Heart right ventricle (tissue), 16 donors: ENCODE data around the gene SEC23B. TPM values are rescaled to one million over a fixed set of nuclear protein-coding genes. Genes with fewer than 3 reads are reported as not detected.

Source experiments
- ATAC-seq, 8 donors: fragments of 200-7000 bp; cut with Tn5 transposase; one replicate each; pipeline ENCODE4 v1.9.1; 2020; ENCODE audit warnings: mild to moderate bottlenecking in 8 of 8, moderate library complexity in 8 of 8, moderate number of reproducible peaks in 1 of 8
- DNase-seq, 2 donors: peaks; one replicate each; pipeline ENCODE4 v3.0.0-alpha.2; 2020
- H3K27ac ChIP-seq, 10 donors: fragments of 200-600 bp; sonication (generic) in 2 of 10; one replicate each; pipeline versions ENCODE4 v1.5.0 to v1.8.0; 2020 to 2022; ENCODE audit warnings: mild to moderate bottlenecking in 3 of 10
- H3K27me3 ChIP-seq, 7 donors: fragments of 200-600 bp; one replicate each; pipeline ENCODE4 v1.8.0; 2021 to 2022; ENCODE audit warnings: mild to moderate bottlenecking in 2 of 7
- H3K36me3 ChIP-seq, 9 donors: fragments of 200-600 bp; sonication (generic) in 1 of 9; one replicate each; pipeline versions ENCODE4 v1.5.0 to v1.8.0; 2020 to 2022; ENCODE audit warnings: mild to moderate bottlenecking in 2 of 9
- H3K4me1 ChIP-seq, 9 donors: fragments of 200-600 bp; sonication (generic) in 1 of 9; one replicate each; pipeline versions ENCODE4 v1.5.0 to v1.8.0; 2020 to 2022; ENCODE audit warnings: mild to moderate bottlenecking in 4 of 9
- H3K4me3 ChIP-seq, 10 donors: fragments of 200-600 bp; sonication (generic) in 2 of 10; one replicate each; pipeline versions ENCODE4 v1.5.0 to v1.8.0; 2020 to 2022; ENCODE audit warnings: mild to moderate bottlenecking in 7 of 10, moderate library complexity in 2 of 10
- H3K9me3 ChIP-seq, 11 donors: fragments of 200-600 bp in 10 of 11; sonication (generic) in 2 of 11; one replicate each; pipeline versions ENCODE4 v1.5.0 to v1.8.0; 2013 to 2022; ENCODE audit warnings: mild to moderate bottlenecking in 2 of 11, control low read depth in 1 of 11, moderate library complexity in 1 of 11
- WGBS, 2 donors: extraction: QIAGEN DNeasy Blood & Tissue Kit; methylation state at CpG; one replicate each; pipeline ENCODE4 v1.1.7; 2013; ENCODE audit warnings: inconsistent platforms in 1 of 2; 5-methylcytosine and 5-hydroxymethylcytosine counted together
- intact Hi-C, 10 donors: fragments of 100-400 bp; cut with DNase I; formaldehyde crosslinking; loops; one replicate each; pipeline versions ENCODE4 v1.11.1 to v1.14.2; 2022
- polyA plus RNA-seq, 2 donors: library from polyadenylated mRNA; stranded (reverse); fragments of 200-250 nt; gene quantifications; one replicate each; pipeline ENCODE4 v1.2.3, GENCODE V29; 2013
- total RNA-seq, 10 donors: library from RNA; stranded (reverse); fragmentation: NEBNext Ultra II Directional in 3 of 10; extraction: Animal tissue kit (Norgen Biotek cat#: 25700) in 3 of 10; gene quantifications; one replicate each; pipeline versions ENCODE4 v1.2.1 to v1.2.4, GENCODE V29; 2021 to 2023
- TF ChIP-seq, protein P1 (sequence below), 9 donors: fragments of 200-600 bp; sonication (generic) in 2 of 9; IDR thresholded peaks; one replicate each; pipeline versions ENCODE4 v1.5.0 to v1.8.0; 2021 to 2022; ENCODE audit warnings: antibody characterized with exemption in 9 of 9, mild to moderate bottlenecking in 5 of 9, moderate library complexity in 1 of 9
- donor health status: Arrhythmogenic right ventricular cardiomyopathy.
- donor health status: ischemic (EF 13 %, LVEDD 7.1; RV severe dilation, severe dysfunction).
- donor health status: healthy with polysubstance abuse.
- donor health status: DM: no; HTN: yes; CAD: no.
- donor health status: DM: no; HTN: no; CAD: no.
- donor health status: ischemic (EF 25% LVEDD 6.9; RV normal size, moderate dysfunction).
- donor health status: ischemic (EF 25% LVEDD 5.7; RV mildly dilated, moderate dysfunction).
- donor health status: healthy.
- donor health status: DM: yes; HTN: yes; CAD: no.
- donor health status: Ischemic cardiomyopathy.
- donor health status: ischemic (EF 35%, LVEDD 5.7; RV mildly dilated, moderate dysfunction).
- donor health status: nonischemic (EF 11% LVEDD 7.7; RV severe dilation, severe dysfunction).
- donor health status: DM: yes; HTN: yes; CAD: no.
- donor health status: PGD.
- donor health status: ischemic (EF 29% LVEDD 5.4; RV normal size, mild dysfunction).
- donor health status: nonischemic (EF 23%, LVEDD 6.1; RV moderate dilation, normal function).

The SEC23B gene
- total and polyA plus RNA-seq, 12 donors: 2.6 to 20.5 (median 10.6) TPM

DNA sequence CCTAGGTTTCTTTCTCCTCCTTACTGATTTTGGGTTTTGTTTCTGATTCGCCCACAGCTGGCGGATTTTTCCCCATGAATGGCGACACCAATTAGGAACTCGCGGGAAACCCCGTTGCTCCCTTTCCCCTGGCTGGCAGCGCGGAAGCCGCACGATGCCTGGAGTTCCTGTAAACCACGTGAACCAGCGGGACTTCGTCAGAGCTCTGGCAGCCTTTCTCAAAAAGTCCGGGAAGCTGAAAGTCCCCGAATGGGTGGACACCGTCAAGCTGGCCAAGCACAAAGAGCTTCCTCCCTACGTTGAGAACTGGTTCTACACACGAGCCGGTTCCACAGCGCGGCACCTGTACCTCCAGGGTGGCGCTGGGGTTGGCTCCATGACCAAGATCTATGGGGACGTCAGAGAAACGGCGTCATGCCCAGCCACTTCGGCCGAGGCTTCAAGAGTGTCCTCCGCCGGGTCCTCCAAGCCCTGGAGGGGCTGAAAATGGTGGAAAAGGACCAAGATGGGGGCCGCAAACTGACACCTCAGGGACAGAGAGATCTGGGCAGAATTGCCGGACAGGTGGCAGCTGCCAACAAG is 3.2 kb upstream of the SEC23B start:
- intact Hi-C loops: loop anchor here in 5 of 10 donors (5.0 kb wide), 3 partner anchors 37 to 217 kb away; partner anchors contain the start of genes SMIM26 (in 4 of the 5), DZANK1 (in 2 of the 5), POLR3F (in 2 of the 5) and ZNF133 (in 1 of the 5)
- Histone ChIP-seq H3K4me1 (peaks cover 0 to 21% (median 14%) of the 10 kb centered on the region in 9 donors), H3K36me3 (peaks cover 0 to 2% (median 0%) of the 10 kb centered on the region in 9 donors), H3K9me3 (no peaks in the 10 kb centered on the region), H3K4me3 (peak overlapping the region in 5 of 10 donors; percentile 0 to 36 (median 25)), H3K27me3 (peaks cover 0 to 14% (median 10%) of the 10 kb centered on the region in 7 donors), H3K27ac (peak overlapping the region in 3 of 10 donors; percentile 32 to 67 (median 47))
- WGBS, 2 donors: 52 to 69% methylated on average over 31 of the region's 31 CpGs
- ATAC-seq: no peak
- TF ChIP-seq, protein P1, sequence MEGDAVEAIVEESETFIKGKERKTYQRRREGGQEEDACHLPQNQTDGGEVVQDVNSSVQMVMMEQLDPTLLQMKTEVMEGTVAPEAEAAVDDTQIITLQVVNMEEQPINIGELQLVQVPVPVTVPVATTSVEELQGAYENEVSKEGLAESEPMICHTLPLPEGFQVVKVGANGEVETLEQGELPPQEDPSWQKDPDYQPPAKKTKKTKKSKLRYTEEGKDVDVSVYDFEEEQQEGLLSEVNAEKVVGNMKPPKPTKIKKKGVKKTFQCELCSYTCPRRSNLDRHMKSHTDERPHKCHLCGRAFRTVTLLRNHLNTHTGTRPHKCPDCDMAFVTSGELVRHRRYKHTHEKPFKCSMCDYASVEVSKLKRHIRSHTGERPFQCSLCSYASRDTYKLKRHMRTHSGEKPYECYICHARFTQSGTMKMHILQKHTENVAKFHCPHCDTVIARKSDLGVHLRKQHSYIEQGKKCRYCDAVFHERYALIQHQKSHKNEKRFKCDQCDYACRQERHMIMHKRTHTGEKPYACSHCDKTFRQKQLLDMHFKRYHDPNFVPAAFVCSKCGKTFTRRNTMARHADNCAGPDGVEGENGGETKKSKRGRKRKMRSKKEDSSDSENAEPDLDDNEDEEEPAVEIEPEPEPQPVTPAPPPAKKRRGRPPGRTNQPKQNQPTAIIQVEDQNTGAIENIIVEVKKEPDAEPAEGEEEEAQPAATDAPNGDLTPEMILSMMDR (IDR thresholded peaks at IDR 0.05): no peak
- peak; percentile 45 to 57 for DNase-seq

DNA sequence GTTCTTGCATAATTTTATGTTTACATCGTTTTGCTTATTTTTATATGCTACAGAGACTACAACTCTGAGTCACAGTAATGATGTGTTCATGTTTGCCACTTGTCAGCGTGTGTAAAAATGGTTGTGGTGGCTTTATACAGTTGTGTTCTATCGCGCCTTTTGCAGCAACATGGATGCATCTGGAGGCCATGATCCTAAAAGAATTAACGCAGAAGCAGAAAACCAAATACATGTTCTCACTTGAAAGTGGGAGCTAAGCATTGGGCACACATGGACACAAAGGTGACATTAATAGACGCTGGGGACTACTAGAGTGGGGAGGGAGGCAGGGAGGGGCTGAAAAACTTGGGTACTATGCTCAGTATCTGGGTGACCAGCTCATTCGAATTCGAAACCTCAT is 996 bp upstream of the SEC23B start:
- ATAC-seq (no peak), DNase-seq (no peak)
- peaks cover 0 to 24% (median 6%) of the 10 kb centered on the region in 9 donors for H3K36me3 ChIP-seq
- TF ChIP-seq, protein P1 (IDR thresholded peaks at IDR 0.05): no peak
- peak overlapping the region; percentile 80 to 100 (median 93) for H3K27ac ChIP-seq
- peak overlapping the region; percentile 50 to 95 (median 79) for H3K4me3 ChIP-seq
- WGBS, 2 donors: 59 to 61% methylated on average over 8 of the region's 8 CpGs
- peaks cover 0 to 14% (median 10%) of the 10 kb centered on the region in 7 donors for H3K27me3 ChIP-seq
- H3K4me1 ChIP-seq: peaks cover 0 to 40% (median 14%) of the 10 kb centered on the region in 9 donors
- no peaks in the 10 kb centered on the region for H3K9me3 ChIP-seq
- intact Hi-C loops: loop anchor here in 7 of 10 donors (1.0 to 5.0 kb wide), 6 partner anchors 9 to 219 kb away; partner anchors contain the start of genes SMIM26 (in 5 of the 7), DZANK1 (in 4 of the 7), POLR3F (in 4 of the 7) and RBBP9 (in 2 of the 7)

DNA sequence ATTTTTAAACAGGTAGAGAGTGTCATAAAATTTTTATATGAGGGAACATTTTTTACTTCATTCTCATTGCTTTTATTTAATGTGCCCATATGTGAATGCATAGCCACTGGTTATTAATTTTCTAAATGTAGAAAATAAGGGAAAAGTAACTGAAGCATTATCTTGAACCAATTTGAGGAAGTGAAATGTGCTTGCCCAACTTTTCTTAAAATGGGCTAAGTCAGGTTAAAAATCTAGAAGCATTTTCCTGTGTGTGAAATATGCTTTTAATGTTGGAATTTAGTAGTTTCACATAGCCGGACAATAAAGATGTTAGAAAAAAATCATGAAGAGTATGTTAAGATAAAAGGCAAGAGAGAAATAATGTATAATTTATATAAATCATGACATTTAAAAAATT is 3.8 kb downstream of the SEC23B start:
- no peak for DNase-seq
- Histone ChIP-seq H3K4me1 (peaks cover 0 to 52% (median 14%) of the 10 kb centered on the region in 9 donors), H3K27ac (peak overlapping the region in 1 of 10 donors; percentile 59), H3K4me3 (no peak overlapping the region), H3K36me3 (peaks cover 0 to 71% (median 19%) of the 10 kb centered on the region in 9 donors), H3K9me3 (no peaks in the 10 kb centered on the region), H3K27me3 (no peaks in the 10 kb centered on the region)
- 93 to 94% methylated on average over 1 of the region's 1 CpG for WGBS, 2 donors
- intact Hi-C loops: no loop called here
- TF ChIP-seq, protein P1 (IDR thresholded peaks at IDR 0.05): no peak
- ATAC-seq: no peak

DNA sequence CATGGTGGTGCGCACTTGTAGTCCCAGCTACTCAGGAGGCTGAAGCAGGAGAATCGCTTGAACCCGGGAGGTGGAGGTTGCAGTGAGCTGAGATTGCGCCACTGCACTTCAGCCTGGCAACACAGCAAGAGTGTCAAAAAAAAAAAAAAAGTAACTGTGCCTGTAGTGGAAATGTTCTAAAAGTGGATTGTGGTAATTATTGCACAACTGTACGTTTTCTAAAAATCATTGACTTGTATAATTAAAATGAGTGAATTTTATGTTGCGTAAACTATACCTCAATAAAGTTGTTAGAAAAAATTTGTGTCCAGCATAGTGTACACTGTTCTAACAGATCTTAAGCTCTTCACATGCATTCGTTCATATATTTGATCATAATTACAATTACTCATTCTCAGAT is 5.5 kb downstream of the SEC23B start:
- Histone ChIP-seq H3K27me3 (no peaks in the 10 kb centered on the region), H3K27ac (no peak overlapping the region), H3K4me3 (no peak overlapping the region), H3K4me1 (peaks cover 0 to 44% (median 9%) of the 10 kb centered on the region in 9 donors), H3K9me3 (no peaks in the 10 kb centered on the region), H3K36me3 (peaks cover 0 to 86% (median 25%) of the 10 kb centered on the region in 9 donors)
- intact Hi-C loops: no loop called here
- TF ChIP-seq, protein P1 (IDR thresholded peaks at IDR 0.05): no peak
- ATAC-seq (no peak), DNase-seq (no peak)
- WGBS, 2 donors: 91 to 92% methylated on average over 7 of the region's 7 CpGs
